Measurements from ENCODE around the gene PTPRM.

- TF ChIP-seq POLR2AphosphoS5 (IDR thresholded peaks at IDR 0.05): no peak
- TF ChIP-seq CTCF (IDR thresholded peaks at IDR 0.05): no peak
Measured at GRCh38 chr18:8217051-8217564, 650.0 kb downstream of the PTPRM start.

Data from esophagus muscularis mucosa (tissue), 3 donors.